Lower leg skin (tissue), 4 donors: ENCODE measurements around the gene HOXB8. TPM values are rescaled to one million over a fixed set of nuclear protein-coding genes. Genes with fewer than 3 reads are reported as not detected.

Source experiments
- DNase-seq, 2 donors: peaks; one replicate each; pipeline ENCODE4 v3.0.0-alpha.2; 2019; ENCODE audit warnings: low spot score in 2 of 2
- H3K4me3 ChIP-seq: fragments of 200-600 bp; sonication (generic); 2 replicates; pipeline ENCODE4 v1.5.1; 2017; ENCODE audit warnings: mild to moderate bottlenecking, low read depth; ENCODE audit not compliant: poor library complexity, severe bottlenecking
- CTCF ChIP-seq, 3 donors: fragments of 450-650 bp; IDR thresholded peaks; one replicate each; pipeline ENCODE4 v1.5.1; 2016; ENCODE audit warnings: antibody characterized with exemption in 3 of 3, mild to moderate bottlenecking in 3 of 3, moderate library complexity in 2 of 3
- POLR2A ChIP-seq, 2 donors: fragments of 450-650 bp; IDR thresholded peaks; one replicate each; pipeline ENCODE4 v1.6.1; 2016 to 2017; ENCODE audit warnings: antibody characterized with exemption in 2 of 2, mild to moderate bottlenecking in 1 of 2, moderate library complexity in 1 of 2
- WGBS, 2 donors: methylation state at CpG; one replicate each; pipeline ENCODE4 v1.1.5; 2018; 5-methylcytosine and 5-hydroxymethylcytosine counted together
- intact Hi-C: fragments of 100-400 bp; cut with DNase I; formaldehyde crosslinking; loops from one replicate; pipeline ENCODE4 v1.15.0; 2023; ENCODE audit warnings: low total_unique reads
- total RNA-seq, 4 donors: library from RNA; depleted of rRNA; stranded (reverse); fragments of >200 nt; gene quantifications; one replicate each; pipeline ENCODE4 v1.1.0, GENCODE V29; 2016

HOXB8 gene
- total RNA-seq: 1 to 10 TPM in 1 of 4 donors, not detected in 3; 1.4 TPM

GRCh38 chr17:48615047-48615962 is at the start of gene HOXB8:
HOXB8 (minus strand) TSS chr17:48615292; CDS start chr17:48614704, 588 bp downstream.
- WGBS, 2 donors: 24 to 27% methylated on average over 41 of the region's 41 CpGs
- DNase-seq: no peak
- intact Hi-C loops: no loop called here
- no peak within 1 kb of the TSS for H3K4me3 ChIP-seq
- TF ChIP-seq POLR2A (IDR thresholded peaks at IDR 0.05): no peak
- no peak for TF ChIP-seq CTCF (IDR thresholded peaks at IDR 0.05)

GRCh38 chr17:48663134-48663924 is 48.2 kb upstream of the HOXB8 start:
- intact Hi-C loops: no loop called here
- H3K4me3 ChIP-seq: no peak overlapping the region
- DNase-seq: peak in 1 of 2 donors; percentile 13
- TF ChIP-seq POLR2A (IDR thresholded peaks at IDR 0.05) (no peak), CTCF (IDR thresholded peaks at IDR 0.05) (no peak)
- 84 to 88% methylated on average over 8 of the region's 8 CpGs for WGBS, 2 donors

GRCh38 chr17:48655913-48656312 is 40.8 kb upstream of the HOXB8 start:
- intact Hi-C loops: no loop called here
- DNase-seq: no peak
- TF ChIP-seq CTCF (IDR thresholded peaks at IDR 0.05) (no peak), POLR2A (IDR thresholded peaks at IDR 0.05) (no peak)
- no peak overlapping the region for H3K4me3 ChIP-seq

GRCh38 chr17:48649741-48650140 is 34.6 kb upstream of the HOXB8 start:
- DNase-seq: no peak
- intact Hi-C loops: no loop called here
- H3K4me3 ChIP-seq: no peak overlapping the region
- TF ChIP-seq POLR2A (IDR thresholded peaks at IDR 0.05): no peak
- no peak for TF ChIP-seq CTCF (IDR thresholded peaks at IDR 0.05)
- WGBS, 2 donors: 72 to 79% methylated on average over 1 of the region's 1 CpG

- TF ChIP-seq CTCF (IDR thresholded peaks at IDR 0.05) (no peak), POLR2A (IDR thresholded peaks at IDR 0.05) (no peak)
- intact Hi-C loops: no loop called here
- 80 to 83% methylated on average over 1 of the region's 1 CpG for WGBS, 2 donors
- DNase-seq: no peak
- H3K4me3 ChIP-seq: no peak overlapping the region
Observed at GRCh38 chr17:48647963-48648245, 32.8 kb upstream of the HOXB8 start.
